Spleen (tissue), 7 donors: ENCODE data around the gene RFTN1.

Experiments
- POLR2A ChIP-seq, 3 donors: fragments of 450-650 bp; IDR thresholded peaks; one replicate each; pipeline ENCODE4 v1.5.1; 2017; ENCODE audit warnings: antibody characterized with exemption in 3 of 3, mild to moderate bottlenecking in 1 of 3
- POLR2AphosphoS5 ChIP-seq, 3 donors: sonication (generic); formaldehyde crosslinking; IDR thresholded peaks; one replicate each; pipeline ENCODE4 v1.5.1; 2017; ENCODE audit warnings: antibody characterized with exemption in 3 of 3
- TF ChIP-seq, protein P1 (sequence below), 11 experiments: fragments of 200-600 bp in 7 of 11; fragments of 450-650 bp in 4 of 11; sonication (generic) in 4 of 11; IDR thresholded peaks in 8 of 11; conservative IDR thresholded peaks in 3 of 11; 1 replicate in 7 of 11; 2 replicates in 4 of 11; pipeline versions ENCODE4 v1.4.0 to v1.8.0; 2016 to 2021; ENCODE audit warnings: antibody characterized with exemption in 11 of 11, inconsistent platforms in 4 of 11, mild to moderate bottlenecking in 1 of 11
- donor health status: DM: no; HTN: no; CAD: no; lungs with moderate emphysema.
- donor health status: DM: no; HTN: no; CAD: no.
- donor health status: DM: no; HTN: no; CAD: no.

DNA sequence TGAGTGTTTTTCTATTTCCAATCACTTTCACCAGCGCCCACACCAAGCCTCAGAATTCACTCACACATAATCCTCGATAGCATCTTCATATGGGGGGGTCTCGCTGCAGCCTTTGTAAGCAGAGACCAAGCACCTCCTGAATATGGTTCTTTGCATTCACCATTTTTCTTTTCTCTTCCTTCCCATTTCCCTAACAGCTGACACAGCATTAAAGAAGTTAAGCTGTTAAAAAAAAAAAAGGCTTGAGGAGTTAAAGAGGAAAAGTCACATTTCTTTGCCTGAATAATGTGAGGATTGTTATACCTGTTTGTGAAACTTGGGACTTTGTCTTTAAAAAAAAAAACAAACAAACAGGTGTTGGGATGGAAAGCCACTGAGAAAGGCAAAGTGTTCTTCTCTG, 41.6 kb downstream of the RFTN1 start:
- TF ChIP-seq, protein P1, sequence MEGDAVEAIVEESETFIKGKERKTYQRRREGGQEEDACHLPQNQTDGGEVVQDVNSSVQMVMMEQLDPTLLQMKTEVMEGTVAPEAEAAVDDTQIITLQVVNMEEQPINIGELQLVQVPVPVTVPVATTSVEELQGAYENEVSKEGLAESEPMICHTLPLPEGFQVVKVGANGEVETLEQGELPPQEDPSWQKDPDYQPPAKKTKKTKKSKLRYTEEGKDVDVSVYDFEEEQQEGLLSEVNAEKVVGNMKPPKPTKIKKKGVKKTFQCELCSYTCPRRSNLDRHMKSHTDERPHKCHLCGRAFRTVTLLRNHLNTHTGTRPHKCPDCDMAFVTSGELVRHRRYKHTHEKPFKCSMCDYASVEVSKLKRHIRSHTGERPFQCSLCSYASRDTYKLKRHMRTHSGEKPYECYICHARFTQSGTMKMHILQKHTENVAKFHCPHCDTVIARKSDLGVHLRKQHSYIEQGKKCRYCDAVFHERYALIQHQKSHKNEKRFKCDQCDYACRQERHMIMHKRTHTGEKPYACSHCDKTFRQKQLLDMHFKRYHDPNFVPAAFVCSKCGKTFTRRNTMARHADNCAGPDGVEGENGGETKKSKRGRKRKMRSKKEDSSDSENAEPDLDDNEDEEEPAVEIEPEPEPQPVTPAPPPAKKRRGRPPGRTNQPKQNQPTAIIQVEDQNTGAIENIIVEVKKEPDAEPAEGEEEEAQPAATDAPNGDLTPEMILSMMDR (IDR thresholded peaks at IDR 0.05 in 8 of 11, conservative IDR thresholded peaks at IDR 0.05 in 3 of 11), result no peak
- TF ChIP-seq POLR2AphosphoS5 (IDR thresholded peaks at IDR 0.05) (no peak), POLR2A (IDR thresholded peaks at IDR 0.05) (no peak)
